OCI-LY1 (cell line): Measurements from ENCODE around the gene BIRC5.

Experiments used
- EZH2 ChIP-seq: fragments of 200-600 bp; sonication (generic), shearing (Covaris generic); IDR thresholded peaks from 2 replicates; pipeline ENCODE4 v1.8.0; 2017; ENCODE audit warnings: borderline replicate concordance, mixed run types, mild to moderate bottlenecking, antibody characterized with exemption, low read length, moderate library complexity, mixed read lengths
- TF ChIP-seq, protein P1 (sequence below): fragments of 200-600 bp; sonication (generic), shearing (Covaris generic); IDR thresholded peaks from 2 replicates; pipeline ENCODE4 v1.5.1; 2017; ENCODE audit warnings: mild to moderate bottlenecking, antibody characterized with exemption, low read length, moderate library complexity, mixed read lengths

DNA sequence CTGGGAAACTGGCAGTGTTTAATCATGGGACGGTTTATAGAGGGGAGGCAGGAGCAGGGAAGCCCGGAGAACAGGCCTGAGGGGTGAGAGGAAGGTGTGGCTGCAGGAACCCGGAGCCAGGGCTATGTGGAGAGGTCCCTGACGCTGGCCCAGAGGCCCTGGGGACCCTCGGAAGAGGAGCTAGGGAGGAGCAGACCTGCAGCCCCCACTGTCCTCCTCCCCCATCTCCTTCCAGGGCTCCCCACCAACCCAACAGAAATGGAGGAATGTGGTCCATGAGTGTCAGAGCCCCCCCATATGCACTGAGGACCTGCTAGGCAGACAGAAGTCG, 37.7 kb downstream of the BIRC5 start:
- TF ChIP-seq, protein P1, sequence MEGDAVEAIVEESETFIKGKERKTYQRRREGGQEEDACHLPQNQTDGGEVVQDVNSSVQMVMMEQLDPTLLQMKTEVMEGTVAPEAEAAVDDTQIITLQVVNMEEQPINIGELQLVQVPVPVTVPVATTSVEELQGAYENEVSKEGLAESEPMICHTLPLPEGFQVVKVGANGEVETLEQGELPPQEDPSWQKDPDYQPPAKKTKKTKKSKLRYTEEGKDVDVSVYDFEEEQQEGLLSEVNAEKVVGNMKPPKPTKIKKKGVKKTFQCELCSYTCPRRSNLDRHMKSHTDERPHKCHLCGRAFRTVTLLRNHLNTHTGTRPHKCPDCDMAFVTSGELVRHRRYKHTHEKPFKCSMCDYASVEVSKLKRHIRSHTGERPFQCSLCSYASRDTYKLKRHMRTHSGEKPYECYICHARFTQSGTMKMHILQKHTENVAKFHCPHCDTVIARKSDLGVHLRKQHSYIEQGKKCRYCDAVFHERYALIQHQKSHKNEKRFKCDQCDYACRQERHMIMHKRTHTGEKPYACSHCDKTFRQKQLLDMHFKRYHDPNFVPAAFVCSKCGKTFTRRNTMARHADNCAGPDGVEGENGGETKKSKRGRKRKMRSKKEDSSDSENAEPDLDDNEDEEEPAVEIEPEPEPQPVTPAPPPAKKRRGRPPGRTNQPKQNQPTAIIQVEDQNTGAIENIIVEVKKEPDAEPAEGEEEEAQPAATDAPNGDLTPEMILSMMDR, result no peak
- no peak for TF ChIP-seq EZH2
